MV-4-11 (cell line): Measurements from ENCODE around the gene KLHDC10.
"Not testable (repeated sequence)": the region's sequence is repeated elsewhere in the genome, so short reads cannot be mapped to it uniquely, and the experiment has no call there.

Experiments
- DNase-seq: peaks from one replicate; lab custom pipeline; 2025; lab: John Stamatoyannopoulos, UW

The KLHDC10 gene

DNA sequence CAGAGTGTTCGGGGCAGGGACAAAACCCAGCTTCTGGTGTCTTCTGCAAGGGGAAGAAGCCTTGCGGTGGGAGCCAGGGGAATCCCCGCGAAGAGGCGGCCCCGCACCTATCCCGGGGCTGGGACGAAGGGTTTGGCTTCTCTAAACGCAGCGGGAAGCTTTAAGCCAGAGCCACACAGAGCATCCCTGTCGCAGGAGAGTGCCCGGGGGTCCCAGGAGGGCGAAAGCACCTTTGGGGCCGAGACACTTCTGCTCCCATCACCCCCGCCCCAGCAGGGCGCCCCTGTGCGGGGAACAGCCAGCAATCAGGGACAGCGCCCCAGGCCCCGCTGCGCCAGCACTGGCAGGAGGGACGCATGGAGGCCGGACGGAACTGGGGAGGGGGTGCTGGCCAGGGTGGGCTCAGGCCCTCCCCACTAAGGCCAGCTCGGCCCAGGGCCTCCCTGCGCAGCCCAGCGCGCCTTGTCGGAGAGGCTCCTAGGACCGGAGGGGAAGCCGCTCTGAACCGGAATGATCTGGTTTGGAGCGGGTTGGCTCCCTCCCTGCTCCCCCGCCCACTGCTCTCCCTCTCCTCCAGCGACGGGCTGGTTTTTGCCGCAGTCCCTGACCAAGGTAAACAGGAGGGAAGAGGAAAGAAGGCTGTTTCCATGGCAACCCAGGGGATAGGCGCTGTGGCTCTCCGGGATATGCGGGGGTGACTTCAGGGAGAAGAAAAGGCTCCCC is 71.0 kb downstream of the KLHDC10 start:
- no peak for DNase-seq

GRCh38 chr7:130141884-130142653 is 71.7 kb downstream of the KLHDC10 start:
- DNase-seq, result no peak

- DNase-seq, result no peak
Observed at GRCh38 chr7:130142654-130143333, 72.5 kb downstream of the KLHDC10 start.

GRCh38 chr7:130143334-130143732 is 73.0 kb downstream of the KLHDC10 start:
- DNase-seq, result no peak

- no peak for DNase-seq
Observed at GRCh38 chr7:130143986-130144311, 73.6 kb downstream of the KLHDC10 start.

DNA sequence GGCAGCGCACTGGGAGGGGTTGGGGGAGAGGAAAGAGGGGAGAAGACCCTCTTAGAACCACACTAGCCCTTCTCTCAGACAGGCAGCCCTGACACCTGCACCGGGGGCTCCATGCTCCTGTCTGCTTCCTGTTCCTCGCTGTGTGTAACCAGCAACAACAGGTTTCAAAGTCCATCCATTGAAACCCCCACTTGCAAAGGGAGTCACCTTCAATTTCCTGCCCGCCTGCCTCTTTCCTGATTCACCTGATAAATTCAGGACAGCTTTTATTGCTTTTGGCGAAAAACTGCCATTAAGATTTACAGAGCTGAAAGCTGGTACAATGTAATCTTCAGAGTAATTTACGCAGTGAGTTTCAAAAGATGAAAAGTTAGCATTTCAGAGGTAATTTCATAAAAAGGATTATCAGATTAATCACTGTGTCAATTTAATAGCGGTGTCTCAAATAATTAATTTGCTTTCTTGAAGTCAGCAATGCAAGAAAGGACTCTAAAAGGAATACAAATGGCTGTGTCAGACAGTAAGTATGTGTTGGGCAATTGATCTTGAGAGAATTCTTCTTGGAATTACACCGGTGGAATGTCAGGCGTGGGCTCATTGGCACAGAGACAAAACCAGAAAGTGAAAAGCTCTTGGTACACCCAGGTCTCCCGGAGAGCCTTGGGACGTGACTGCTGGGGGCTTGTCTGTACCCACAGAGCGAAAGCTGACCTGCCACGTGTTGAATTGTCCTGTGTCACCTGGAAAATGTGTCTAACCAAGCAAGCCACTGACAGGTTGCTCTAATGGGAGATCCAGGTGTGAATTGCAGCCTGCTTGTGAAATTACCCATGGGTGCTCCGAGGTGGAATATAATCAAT is 74.2 kb downstream of the KLHDC10 start:
- no peak for DNase-seq

GRCh38 chr7:130145424-130146100 is 75.2 kb downstream of the KLHDC10 start:
- DNase-seq, result no peak

GRCh38 chr7:130146142-130146541 is 75.8 kb downstream of the KLHDC10 start:
- DNase-seq, result not testable (repeated sequence)

GRCh38 chr7:130146693-130147405 is 76.5 kb downstream of the KLHDC10 start:
- DNase-seq, result no peak

GRCh38 chr7:130147710-130148325 is 77.5 kb downstream of the KLHDC10 start:
- no peak for DNase-seq

GRCh38 chr7:130148561-130148960 is 78.2 kb downstream of the KLHDC10 start:
- DNase-seq, result no peak

DNA sequence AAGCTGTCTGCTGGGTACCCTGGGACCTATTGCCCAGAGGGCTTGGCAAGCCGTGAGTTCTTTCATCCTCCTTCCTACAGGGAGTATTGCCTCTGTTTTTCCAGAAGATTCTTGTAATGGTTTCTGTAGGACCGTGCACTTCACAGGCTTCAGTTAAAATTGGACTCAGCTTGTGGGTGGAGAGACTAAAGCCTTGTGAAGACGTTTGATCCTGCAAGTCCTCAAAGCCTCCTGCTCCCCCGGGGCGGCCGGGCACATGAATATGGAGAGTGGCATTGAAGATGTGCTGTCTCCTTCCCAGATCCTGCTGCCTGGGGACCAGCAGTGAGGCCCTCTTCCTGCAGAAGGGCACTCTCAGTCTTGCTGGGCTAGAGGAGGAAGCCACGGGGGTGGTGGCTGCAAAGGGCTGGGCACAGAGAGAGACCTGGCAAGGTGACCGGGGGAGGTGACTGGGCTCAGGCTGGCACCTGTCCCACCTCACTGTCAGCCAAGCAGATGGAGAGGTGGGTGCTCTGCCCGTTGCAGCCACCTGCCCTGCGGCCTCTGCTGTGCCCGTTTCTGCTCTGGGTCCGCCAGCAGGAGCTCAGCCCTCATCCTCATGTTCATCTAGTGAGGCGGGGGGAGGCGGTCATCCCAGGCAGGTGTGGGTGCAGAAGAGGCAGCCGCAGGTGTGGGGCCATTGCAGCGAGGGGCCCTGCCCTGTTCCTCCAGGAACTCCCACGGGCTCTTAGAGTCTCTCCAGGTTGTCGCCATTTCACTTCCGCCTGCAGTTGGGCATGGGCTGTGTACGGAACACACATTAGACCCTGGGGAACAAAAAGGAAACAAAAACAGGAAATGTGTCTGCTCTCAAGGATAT is 79.2 kb downstream of the KLHDC10 start:
- no peak for DNase-seq

GRCh38 chr7:130150587-130150986 is 80.3 kb downstream of the KLHDC10 start:
- DNase-seq, result no peak

DNA sequence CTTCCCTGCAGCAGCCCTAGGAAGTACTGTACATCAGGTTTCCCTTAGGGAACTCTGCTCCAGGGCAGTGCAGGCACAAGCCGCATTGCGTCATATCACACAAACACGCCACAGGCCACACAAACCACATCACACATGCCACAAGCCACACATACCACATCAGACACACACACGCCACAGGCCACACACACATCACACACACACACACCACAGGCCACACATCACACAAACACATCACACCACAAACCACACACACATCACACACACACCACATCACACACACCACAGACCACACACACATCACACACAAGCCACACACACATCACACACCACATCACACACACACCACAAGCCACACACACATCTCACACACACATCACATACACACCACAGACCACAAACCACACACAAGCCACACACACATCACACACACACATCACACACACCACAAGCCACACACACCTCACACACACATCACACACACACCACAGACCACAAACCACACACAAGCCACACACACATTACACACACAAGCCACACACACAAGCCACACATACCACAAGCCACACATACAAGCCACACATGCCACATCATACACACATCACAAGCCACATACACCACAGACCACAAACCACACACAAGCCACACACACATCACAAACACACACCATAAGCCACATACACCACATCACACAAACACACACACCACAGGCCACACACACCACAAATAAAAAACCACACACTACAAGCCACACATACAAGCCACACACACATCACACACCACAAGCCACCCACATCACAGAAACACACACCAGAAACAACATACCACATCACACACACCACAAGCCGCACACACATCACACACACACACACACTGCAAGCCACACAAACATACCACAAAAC is 81.5 kb downstream of the KLHDC10 start:
- peak; percentile 67 for DNase-seq

GRCh38 chr7:130152493-130153210 is 82.3 kb downstream of the KLHDC10 start:
- DNase-seq, result no peak

DNA sequence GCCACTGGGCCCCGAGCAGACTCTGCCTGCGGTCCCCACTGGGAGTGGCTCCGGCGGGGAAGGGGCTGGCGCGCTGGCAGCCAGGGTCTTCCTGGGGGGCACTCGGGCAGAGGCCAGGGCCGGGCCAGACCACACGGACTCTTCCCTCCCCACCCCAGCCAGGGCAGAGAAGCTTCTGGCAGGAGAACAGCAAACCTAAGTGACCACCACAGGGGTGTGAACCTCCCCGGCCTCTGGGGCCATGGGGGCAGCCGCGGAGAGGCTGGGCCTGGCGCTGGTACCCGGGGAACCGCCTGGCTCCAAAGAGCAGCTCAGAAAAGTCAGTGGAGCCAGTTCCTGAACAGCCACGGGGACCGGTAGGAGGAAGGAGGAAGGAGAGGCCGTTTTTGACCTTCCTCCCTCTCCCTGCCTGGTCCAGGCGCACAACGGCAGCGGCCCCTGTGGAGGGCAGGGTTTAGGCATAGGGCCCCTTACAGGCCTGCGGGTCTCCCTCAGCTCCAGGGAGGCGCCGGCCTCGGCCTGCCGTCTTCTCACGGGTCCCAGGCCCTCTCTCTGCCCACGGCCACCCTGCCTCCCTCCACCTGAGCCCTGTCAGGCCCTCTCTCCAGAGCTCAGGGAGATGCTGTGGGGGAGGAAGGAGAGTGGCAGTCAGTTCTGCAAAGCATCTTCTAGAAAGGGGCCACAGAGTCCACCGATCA is 83.0 kb downstream of the KLHDC10 start:
- DNase-seq, result no peak

DNA sequence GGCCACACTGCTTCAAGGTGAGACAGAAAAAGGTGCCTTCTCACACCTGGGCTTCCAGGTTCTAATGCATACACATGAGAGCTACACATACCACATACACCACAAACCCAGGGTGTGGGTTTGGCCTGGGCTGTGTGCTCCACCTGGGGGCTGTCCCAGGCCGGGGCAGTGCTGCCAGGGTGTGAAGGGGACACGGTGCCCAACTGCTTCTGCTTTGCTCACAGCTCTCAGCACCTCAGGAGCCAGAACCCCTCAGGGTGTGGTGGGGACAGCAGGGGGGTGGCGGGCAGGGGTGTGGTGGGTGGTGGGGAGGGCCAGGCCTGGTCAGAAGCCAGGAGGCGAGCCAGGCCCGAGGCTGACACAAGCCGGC is 83.8 kb downstream of the KLHDC10 start:
- no peak for DNase-seq
